ENCODE results near the gene ACHE.
A peak's percentile ranks its signal among the peaks of the same experiment; 100 is the strongest.
"Not testable (repeated sequence)": the region's sequence is repeated elsewhere in the genome, so short reads cannot be mapped to it uniquely, and the experiment has no call there.

ACHE gene

DNA sequence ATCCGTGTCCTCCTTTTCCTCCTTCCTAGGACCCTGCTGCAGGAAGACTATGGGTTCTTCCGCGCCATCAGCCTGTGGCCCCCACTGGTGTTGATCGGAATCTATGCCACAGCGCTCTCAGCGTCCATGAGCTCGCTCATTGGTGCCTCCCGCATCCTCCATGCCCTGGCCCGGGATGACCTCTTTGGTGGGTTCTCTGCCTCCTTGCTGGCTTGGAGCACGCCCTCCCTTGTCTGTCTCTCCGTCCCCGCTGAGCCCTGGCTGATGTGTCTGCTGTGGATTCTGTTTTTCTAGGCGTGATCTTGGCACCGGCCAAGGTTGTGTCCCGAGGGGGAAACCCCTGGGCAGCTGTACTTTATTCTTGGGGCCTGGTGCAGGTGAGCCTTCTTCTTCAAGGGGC, 35.8 kb downstream of the ACHE start:
- Histone ChIP-seq H3K4me3 (ENCODE audit: low read depth, low read length) (no peak overlapping the region), H3K9me3 (no peaks in the 10 kb centered on the region), H3K4me1 (peaks cover 11% of the 10 kb centered on the region), H3K36me3 (peaks cover 11% of the 10 kb centered on the region), H3K27me3 (no peaks in the 10 kb centered on the region)
- peak; percentile 44 for DNase-seq
- TF ChIP-seq, protein P1, sequence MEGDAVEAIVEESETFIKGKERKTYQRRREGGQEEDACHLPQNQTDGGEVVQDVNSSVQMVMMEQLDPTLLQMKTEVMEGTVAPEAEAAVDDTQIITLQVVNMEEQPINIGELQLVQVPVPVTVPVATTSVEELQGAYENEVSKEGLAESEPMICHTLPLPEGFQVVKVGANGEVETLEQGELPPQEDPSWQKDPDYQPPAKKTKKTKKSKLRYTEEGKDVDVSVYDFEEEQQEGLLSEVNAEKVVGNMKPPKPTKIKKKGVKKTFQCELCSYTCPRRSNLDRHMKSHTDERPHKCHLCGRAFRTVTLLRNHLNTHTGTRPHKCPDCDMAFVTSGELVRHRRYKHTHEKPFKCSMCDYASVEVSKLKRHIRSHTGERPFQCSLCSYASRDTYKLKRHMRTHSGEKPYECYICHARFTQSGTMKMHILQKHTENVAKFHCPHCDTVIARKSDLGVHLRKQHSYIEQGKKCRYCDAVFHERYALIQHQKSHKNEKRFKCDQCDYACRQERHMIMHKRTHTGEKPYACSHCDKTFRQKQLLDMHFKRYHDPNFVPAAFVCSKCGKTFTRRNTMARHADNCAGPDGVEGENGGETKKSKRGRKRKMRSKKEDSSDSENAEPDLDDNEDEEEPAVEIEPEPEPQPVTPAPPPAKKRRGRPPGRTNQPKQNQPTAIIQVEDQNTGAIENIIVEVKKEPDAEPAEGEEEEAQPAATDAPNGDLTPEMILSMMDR (IDR thresholded peaks at IDR 0.05; ENCODE audit: low read depth, low read length): no peak

DNA sequence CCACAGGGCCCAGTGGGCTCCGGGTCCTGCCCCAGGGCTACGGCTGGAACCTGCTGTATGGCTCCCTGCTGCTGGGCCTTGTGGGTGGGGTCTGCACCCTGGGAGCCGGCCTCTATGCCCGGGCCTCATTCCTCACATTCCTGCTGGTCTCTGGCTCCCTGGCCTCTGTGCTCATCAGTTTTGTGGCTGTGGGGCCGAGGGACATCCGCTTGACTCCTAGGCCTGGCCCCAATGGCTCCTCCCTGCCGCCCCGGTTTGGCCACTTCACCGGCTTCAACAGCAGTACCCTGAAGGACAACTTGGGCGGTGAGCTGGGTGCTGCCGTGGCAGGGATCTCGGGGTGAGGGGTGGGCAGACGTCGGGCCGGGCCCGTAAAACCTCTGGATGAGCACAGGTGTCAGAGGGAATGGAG, 38.8 kb downstream of the ACHE start:
- peaks cover 11% of the 10 kb centered on the region for H3K36me3 ChIP-seq
- peaks cover 7% of the 10 kb centered on the region; the same call in 1 of the 2 replicates for H3K4me1 ChIP-seq
- TF ChIP-seq, protein P1 (IDR thresholded peaks at IDR 0.05; ENCODE audit: low read depth, low read length): no peak
- no peak overlapping the region for H3K4me3 ChIP-seq (ENCODE audit: low read depth, low read length)
- DNase-seq: no peak
- no peaks in the 10 kb centered on the region for H3K27me3 ChIP-seq
- H3K9me3 ChIP-seq: no peaks in the 10 kb centered on the region

DNA sequence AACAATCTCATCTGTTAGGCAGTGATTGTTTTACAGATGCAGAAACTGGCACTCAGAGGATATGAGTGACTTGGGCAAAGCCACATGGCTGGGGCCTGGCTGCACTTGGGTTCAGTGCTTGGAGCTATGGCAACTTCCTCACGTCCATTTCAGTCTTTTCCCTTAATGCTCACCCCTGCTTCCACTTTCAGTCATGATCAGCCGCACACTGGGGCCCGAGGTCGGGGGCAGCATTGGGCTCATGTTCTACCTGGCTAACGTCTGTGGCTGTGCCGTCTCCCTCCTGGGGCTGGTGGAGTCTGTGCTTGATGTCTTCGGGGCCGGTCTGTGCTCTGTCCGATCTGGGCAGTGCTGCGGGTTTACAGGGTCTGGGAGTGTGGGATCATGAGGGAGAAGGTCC, 40.2 kb downstream of the ACHE start:
- H3K9me3 ChIP-seq: no peaks in the 10 kb centered on the region
- peaks cover 8% of the 10 kb centered on the region; the same call in 1 of the 2 replicates for H3K4me1 ChIP-seq
- TF ChIP-seq, protein P1 (IDR thresholded peaks at IDR 0.05; ENCODE audit: low read depth, low read length): no peak
- no peak for DNase-seq
- peaks cover 6% of the 10 kb centered on the region for H3K36me3 ChIP-seq
- no peaks in the 10 kb centered on the region for H3K27me3 ChIP-seq
- no peak overlapping the region for H3K4me3 ChIP-seq (ENCODE audit: low read depth, low read length)

DNA sequence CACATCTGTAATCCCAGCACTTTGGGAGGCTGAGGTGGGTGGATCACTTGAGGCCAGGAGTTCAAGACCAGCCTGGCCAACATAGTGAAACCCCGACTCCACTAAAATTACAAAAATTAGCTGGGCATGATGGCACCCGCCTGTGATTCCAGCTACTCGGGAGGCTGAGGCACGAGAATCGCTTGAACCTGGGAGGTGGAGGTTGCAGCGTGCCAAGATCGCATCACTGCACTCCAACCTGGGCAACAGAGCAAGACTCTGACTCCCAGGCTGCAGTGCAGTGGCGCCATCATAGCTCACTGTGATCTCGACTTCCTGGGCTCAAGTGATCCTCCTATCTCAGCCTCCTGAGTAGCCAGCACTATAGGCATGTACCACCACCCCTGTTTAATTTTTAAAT, 40.8 kb downstream of the ACHE start:
- not testable (repeated sequence) for DNase-seq; H3K9me3 ChIP-seq; H3K36me3 ChIP-seq; H3K27me3 ChIP-seq; H3K4me3 ChIP-seq (ENCODE audit: low read depth, low read length); H3K4me1 ChIP-seq

DNA sequence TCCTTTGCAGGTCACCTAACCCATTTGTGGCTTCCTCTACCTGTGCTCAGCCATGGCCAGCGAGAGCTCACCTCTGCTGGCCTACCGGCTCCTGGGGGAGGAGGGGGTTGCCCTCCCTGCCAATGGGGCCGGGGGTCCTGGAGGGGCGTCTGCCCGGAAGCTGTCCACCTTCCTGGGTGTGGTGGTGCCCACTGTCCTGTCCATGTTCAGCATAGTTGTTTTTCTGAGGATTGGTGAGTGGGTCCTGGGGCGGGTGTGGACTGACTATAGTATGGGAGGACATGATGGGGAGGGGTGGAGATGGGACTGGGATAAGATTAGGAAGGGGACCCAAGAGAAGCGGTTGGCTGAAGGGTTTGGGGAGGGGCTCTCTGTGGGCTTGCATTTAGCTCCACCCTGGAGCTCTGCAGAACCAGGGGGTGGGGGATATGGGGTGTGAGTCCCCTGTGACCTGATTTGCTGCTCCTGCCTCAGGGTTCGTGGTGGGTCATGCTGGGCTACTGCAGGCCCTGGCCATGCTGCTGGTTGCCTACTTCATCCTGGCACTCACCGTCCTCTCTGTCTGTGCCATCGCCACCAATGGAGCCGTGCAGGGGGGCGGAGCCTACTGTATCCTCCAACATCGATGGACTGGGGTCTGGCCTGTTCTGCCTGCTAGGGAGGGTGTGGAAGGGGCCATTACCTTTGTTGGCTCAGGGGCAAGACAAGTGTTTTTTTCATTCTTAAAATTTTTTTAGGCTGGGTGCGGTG, 41.4 kb downstream of the ACHE start:
- H3K36me3 ChIP-seq: no peaks in the 10 kb centered on the region
- H3K9me3 ChIP-seq: no peaks in the 10 kb centered on the region
- TF ChIP-seq, protein P1 (IDR thresholded peaks at IDR 0.05; ENCODE audit: low read depth, low read length): no peak
- H3K27me3 ChIP-seq: no peaks in the 10 kb centered on the region
- 0 out of 2 replicates have a peak, but pooled peaks cover 2% of the 10 kb centered on the region for H3K4me1 ChIP-seq
- H3K4me3 ChIP-seq (ENCODE audit: low read depth, low read length): no peak overlapping the region
- no peak for DNase-seq

DNA sequence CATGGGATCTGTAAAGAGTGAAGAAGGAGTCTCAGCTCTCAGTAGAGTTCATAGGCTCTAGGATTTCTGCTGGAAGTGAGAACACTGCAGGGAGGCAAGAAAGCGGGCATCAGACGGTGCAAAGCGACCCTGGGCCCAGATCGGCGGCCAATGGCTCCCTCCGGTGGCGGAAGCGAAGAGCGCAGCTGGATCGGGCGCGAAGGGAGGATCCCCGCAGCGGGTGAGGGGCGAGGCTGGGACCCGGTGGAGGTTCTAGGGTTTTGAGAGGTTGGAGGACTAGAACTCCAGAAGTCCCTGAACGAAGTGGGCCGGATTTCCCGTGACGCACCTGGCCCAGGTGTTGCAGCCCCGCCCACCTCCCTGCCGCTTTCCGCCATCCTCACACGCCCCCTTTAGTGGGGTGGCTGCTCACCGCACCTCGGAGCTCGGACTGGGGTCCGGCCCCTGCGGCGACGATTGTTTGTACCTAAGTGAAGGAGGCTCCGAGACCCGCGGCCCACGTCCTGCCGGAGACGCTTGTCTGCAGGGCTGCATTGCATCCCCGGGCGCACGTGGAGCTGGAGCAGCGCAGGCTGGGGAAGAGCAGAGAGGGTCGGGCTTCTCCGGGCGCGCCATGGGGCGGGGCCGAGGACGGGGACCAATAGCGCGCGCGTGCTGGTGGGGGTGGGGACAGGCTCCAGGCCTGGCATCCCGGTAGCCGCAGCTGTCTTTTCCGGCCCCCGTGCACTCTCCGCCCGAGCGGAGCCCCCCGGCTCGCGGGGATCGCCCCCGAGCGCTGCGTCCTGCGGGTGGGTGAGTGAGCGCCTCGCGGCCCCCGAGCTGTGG, 43.4 kb downstream of the ACHE start, which contains the start of gene SLC12A9:
TSS of gene SLC12A9 (plus strand) at position 666 of the 825 bp plus-strand sequence. CDS start 1,485 bp downstream, outside the sequence.
- peak; percentile 97 for DNase-seq
- H3K9me3 ChIP-seq: no peaks in the 10 kb centered on the region
- no peaks in the 10 kb centered on the region for H3K27me3 ChIP-seq
- TF ChIP-seq, protein P1 (IDR thresholded peaks at IDR 0.05; ENCODE audit: low read depth, low read length): peak; percentile 89
- H3K36me3 ChIP-seq: no peaks in the 10 kb centered on the region
- 0 out of 2 replicates have a peak, but pooled peaks cover 2% of the 10 kb centered on the region for H3K4me1 ChIP-seq
- H3K4me3 ChIP-seq (ENCODE audit: low read depth, low read length): peak within 1 kb of the TSS; percentile 78
